ENCODE data around the gene TERT. TPM values are rescaled to one million over a fixed set of nuclear protein-coding genes. Genes with fewer than 3 reads are reported as not detected.
"Not testable (repeated sequence)": the region's sequence is repeated elsewhere in the genome, so short reads cannot be mapped to it uniquely, and the experiment has no call there.

TERT gene
- total RNA-seq, 2 experiments from 2014 or later, result 10.1 to 13.1 TPM

DNA sequence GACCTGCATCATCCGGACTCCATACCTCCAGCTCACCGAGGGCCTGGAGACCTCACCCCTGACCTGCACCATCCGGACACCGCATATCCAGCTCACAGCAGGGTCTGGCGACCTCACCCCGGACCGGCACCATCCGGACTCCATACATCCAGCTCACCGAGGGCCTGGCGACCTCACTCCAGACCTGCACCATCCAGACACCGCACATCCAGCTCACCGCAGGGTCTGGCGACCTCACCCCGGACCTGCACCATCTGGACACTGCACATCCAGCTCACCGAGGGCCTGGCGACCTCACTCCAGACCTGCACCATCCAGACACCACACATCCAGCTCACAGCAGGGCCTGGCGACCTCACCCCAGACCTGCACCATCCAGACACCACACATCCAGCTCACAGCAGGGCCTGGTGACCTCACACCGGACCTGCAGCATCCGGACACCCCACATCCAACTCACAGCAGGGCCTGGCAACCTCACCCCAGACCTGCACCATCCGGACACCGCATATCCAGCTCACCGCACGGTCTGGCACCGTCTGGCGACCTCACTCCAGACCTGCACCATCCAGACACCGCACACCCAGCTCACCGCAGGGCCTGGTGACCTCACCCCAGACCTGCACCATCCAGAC lies 10.4 kb downstream of the TERT start:
- DNase-seq; H3K4me1 Mint-ChIP-seq (ENCODE audit: low read depth); H3K9me3 Mint-ChIP-seq; intact Hi-C loops (cut with micrococcal nuclease); H3K27ac Mint-ChIP-seq; H3K27me3 Mint-ChIP-seq (ENCODE audit: low read depth); H3K4me3 Mint-ChIP-seq: not testable (repeated sequence)
- peaks cover 23% of the 10 kb centered on the region for H3K36me3 Mint-ChIP-seq (ENCODE audit: low read depth)
- CTCF ChIA-PET, result interaction anchor here (1.1 kb wide), 1 partner anchor 96 kb away, joined by 3 read pairs; no protein-coding TSS in a partner anchor

DNA sequence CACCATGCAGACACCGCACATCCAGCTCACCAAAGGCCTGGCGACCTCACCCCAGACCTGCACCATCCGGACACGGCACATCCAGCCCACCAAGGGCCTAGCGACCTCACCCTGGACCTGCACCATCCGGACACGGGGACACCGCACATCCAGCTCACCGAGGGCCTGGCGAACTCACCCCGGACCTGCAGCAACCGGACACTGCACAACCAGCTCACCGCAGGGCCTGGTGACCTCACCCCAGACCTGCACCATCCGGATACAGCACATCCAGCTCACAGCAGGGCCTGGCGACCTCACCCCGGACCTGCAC lies 11.2 kb downstream of the TERT start:
- intact Hi-C loops (cut with micrococcal nuclease); H3K4me3 Mint-ChIP-seq; DNase-seq; H3K27ac Mint-ChIP-seq; H3K27me3 Mint-ChIP-seq (ENCODE audit: low read depth); H3K9me3 Mint-ChIP-seq; H3K4me1 Mint-ChIP-seq (ENCODE audit: low read depth): not testable (repeated sequence)
- CTCF ChIA-PET, result interaction anchor here (0.7 kb wide), 1 partner anchor 193 kb away, joined by 4 read pairs; no protein-coding TSS in a partner anchor
- peaks cover 23% of the 10 kb centered on the region for H3K36me3 Mint-ChIP-seq (ENCODE audit: low read depth)

- H3K27me3 Mint-ChIP-seq (ENCODE audit: low read depth); H3K9me3 Mint-ChIP-seq; DNase-seq; H3K27ac Mint-ChIP-seq; H3K4me1 Mint-ChIP-seq (ENCODE audit: low read depth); intact Hi-C loops (cut with micrococcal nuclease); H3K4me3 Mint-ChIP-seq: not testable (repeated sequence)
- CTCF ChIA-PET, result interaction anchor here (0.7 kb wide), 1 partner anchor 194 kb away, joined by 4 read pairs; no protein-coding TSS in a partner anchor
- H3K36me3 Mint-ChIP-seq (ENCODE audit: low read depth), result peaks cover 23% of the 10 kb centered on the region
These were observed 11.7 kb downstream of the TERT start for GRCh38 chr5:1282993-1283728.

DNA sequence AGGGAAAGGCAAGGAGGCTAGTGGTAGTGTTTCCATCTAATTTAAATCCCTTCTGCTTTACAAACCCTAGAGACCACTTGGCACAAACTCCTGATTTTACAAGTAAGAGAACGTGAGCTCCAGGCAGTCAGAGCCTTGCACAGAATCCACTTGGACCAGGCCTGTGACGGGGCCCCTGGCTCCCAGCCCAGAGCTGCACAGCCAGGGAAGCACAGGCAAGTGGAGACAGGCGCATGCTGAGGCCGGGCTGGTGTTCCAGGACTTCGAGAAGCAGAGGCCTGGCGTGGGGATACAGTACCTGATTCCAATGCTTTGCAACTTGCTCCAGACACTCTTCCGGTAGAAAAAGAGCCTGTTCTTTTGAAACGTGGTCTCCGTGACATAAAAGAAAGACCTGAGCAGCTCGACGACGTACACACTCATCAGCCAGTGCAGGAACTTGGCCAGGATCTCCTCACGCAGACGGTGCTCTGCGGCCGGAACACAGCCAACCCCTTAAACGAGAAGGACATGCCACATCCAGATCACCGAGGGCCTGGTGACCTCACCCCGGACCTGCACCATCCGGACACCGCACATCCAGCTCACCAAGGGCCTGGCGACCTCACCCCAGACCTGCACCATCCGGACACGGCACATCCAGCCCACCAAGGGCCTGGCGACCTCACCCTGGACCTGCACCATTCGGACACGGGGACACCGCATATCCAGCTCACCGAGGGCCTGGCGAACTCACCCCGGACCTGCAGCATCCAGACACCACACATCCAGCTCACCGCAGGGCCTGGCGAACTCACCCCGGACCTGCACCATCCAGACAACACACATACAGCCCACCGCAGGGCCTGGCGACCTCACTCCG lies 12.5 kb downstream of the TERT start:
- H3K9me3 Mint-ChIP-seq, result no peaks in the 10 kb centered on the region
- CTCF ChIA-PET, result interaction anchor here (0.6 kb wide), 1 partner anchor 335 kb away, joined by 3 read pairs; no protein-coding TSS in a partner anchor
- intact Hi-C loops (cut with micrococcal nuclease), result no loop called here
- H3K27me3 Mint-ChIP-seq (ENCODE audit: low read depth), result no peaks in the 10 kb centered on the region
- H3K27ac Mint-ChIP-seq, result no peak overlapping the region
- peaks cover 19% of the 10 kb centered on the region for H3K36me3 Mint-ChIP-seq (ENCODE audit: low read depth)
- no peaks in the 10 kb centered on the region for H3K4me1 Mint-ChIP-seq (ENCODE audit: low read depth)
- H3K4me3 Mint-ChIP-seq, result no peak overlapping the region
- no peak for DNase-seq

GRCh38 chr5:1281038-1281882 lies 13.6 kb downstream of the TERT start:
- Mint-ChIP-seq H3K4me1 (ENCODE audit: low read depth) (no peaks in the 10 kb centered on the region), H3K36me3 (ENCODE audit: low read depth) (peaks cover 16% of the 10 kb centered on the region), H3K27ac (no peak overlapping the region), H3K9me3 (no peaks in the 10 kb centered on the region), H3K4me3 (no peak overlapping the region), H3K27me3 (ENCODE audit: low read depth) (no peaks in the 10 kb centered on the region)
- CTCF ChIA-PET, result interaction anchor here (0.6 to 0.7 kb wide), 2 partner anchors 99 to 336 kb away, joined by 3 read pairs; no protein-coding TSS in a partner anchor
- no peak for DNase-seq
- intact Hi-C loops (cut with micrococcal nuclease), result no loop called here

GRCh38 chr5:1280177-1281037 lies 14.5 kb downstream of the TERT start:
- DNase-seq, result no peak
- Mint-ChIP-seq H3K9me3 (no peaks in the 10 kb centered on the region), H3K36me3 (ENCODE audit: low read depth) (peaks cover 13% of the 10 kb centered on the region), H3K27me3 (ENCODE audit: low read depth) (no peaks in the 10 kb centered on the region), H3K4me3 (no peak overlapping the region), H3K27ac (no peak overlapping the region), H3K4me1 (ENCODE audit: low read depth) (no peaks in the 10 kb centered on the region)
- CTCF ChIA-PET, result interaction anchor here (0.7 kb wide), 1 partner anchor 100 kb away, joined by 3 read pairs; no protein-coding TSS in a partner anchor
- intact Hi-C loops (cut with micrococcal nuclease), result no loop called here

DNA sequence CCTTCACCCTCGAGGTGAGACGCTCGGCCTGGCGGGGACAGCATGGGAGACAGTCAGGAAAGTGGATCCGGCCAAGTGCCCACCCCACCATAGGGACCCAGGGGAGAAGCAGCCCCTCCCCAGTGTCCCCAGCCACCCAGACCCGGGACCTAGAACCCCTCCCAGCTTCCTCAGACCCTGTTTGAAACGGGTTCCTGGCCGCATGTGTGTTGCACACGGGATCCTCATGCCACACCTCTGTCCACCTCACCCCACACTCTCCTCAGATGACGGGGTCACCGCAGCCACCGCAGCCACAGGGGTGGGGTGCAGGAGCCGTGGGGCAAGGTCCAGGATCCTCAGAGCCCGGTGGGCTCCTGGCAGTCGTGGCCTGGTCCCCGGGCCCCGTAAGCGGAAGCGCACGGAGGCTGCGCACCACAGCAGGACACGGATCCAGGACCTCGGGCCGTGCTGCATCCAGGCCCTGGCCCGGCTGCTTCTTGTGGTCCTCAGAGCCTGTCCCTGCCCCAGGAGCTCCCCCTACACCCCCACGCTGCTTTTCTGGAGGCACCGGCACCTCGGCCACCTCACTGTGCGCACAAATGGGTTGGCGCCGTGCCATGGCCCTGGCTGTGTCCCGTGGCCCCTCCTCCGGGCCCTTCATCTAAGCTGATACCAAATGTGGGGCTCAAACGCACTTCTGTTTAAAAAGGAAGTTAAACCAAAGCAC lies 15.3 kb downstream of the TERT start:
- no peaks in the 10 kb centered on the region for H3K27me3 Mint-ChIP-seq (ENCODE audit: low read depth)
- H3K36me3 Mint-ChIP-seq (ENCODE audit: low read depth), result peaks cover 15% of the 10 kb centered on the region
- intact Hi-C loops (cut with micrococcal nuclease), result no loop called here
- DNase-seq, result no peak
- H3K27ac Mint-ChIP-seq, result no peak overlapping the region
- H3K4me3 Mint-ChIP-seq, result no peak overlapping the region
- H3K9me3 Mint-ChIP-seq, result no peaks in the 10 kb centered on the region
- CTCF ChIA-PET, result no interaction called here
- peaks cover 2% of the 10 kb centered on the region for H3K4me1 Mint-ChIP-seq (ENCODE audit: low read depth)

GRCh38 chr5:1278656-1279442 lies 16.0 kb downstream of the TERT start:
- Mint-ChIP-seq H3K27ac (no peak overlapping the region), H3K27me3 (ENCODE audit: low read depth) (no peaks in the 10 kb centered on the region), H3K9me3 (no peaks in the 10 kb centered on the region), H3K4me1 (ENCODE audit: low read depth) (peaks cover 2% of the 10 kb centered on the region), H3K36me3 (ENCODE audit: low read depth) (peaks cover 15% of the 10 kb centered on the region), H3K4me3 (no peak overlapping the region)
- no peak for DNase-seq
- intact Hi-C loops (cut with micrococcal nuclease), result no loop called here
- CTCF ChIA-PET, result no interaction called here

DNA sequence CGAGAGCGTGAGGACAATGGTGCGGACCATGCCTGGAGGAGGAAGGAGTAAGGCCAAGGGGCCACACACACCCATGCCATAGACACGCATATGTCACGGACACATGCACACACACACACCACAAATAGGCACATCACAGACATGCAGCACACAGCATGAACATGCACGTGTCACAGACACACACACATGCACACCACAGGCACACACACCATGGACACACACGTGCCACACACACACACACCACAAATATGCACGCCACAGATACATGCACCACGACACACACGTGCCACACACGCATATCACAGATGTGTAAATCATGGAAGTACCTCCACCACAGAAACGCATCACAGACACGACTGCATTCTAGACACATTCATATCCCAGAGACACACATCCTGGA lies 16.7 kb downstream of the TERT start:
- Mint-ChIP-seq H3K9me3 (no peaks in the 10 kb centered on the region), H3K27me3 (ENCODE audit: low read depth) (no peaks in the 10 kb centered on the region), H3K4me3 (no peak overlapping the region), H3K36me3 (ENCODE audit: low read depth) (peaks cover 15% of the 10 kb centered on the region), H3K4me1 (ENCODE audit: low read depth) (peaks cover 2% of the 10 kb centered on the region), H3K27ac (no peak overlapping the region)
- intact Hi-C loops (cut with micrococcal nuclease), result no loop called here
- no peak for DNase-seq
- CTCF ChIA-PET, result no interaction called here

DNA sequence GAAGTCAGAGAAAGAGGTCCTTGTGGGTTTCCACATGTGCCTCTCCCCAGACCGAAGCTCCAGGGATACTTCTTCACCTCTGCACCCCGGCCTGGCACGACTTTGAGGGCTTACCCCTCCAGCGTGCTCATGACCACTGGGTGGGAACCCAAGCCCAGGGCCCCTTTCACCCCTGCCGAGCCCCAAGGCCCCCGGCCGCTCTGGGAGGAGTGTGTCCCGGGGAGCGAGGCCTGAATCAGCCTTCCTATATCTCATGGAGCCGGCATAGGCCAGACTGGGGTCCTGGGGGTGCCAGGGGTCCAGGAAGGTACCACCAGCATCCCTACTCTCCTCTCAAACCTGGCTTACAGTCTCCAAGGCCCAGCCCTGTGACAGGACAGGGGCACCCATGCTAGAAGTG lies 17.1 kb downstream of the TERT start:
- Mint-ChIP-seq H3K4me3 (no peak overlapping the region), H3K27me3 (ENCODE audit: low read depth) (no peaks in the 10 kb centered on the region), H3K9me3 (no peaks in the 10 kb centered on the region), H3K36me3 (ENCODE audit: low read depth) (peaks cover 15% of the 10 kb centered on the region), H3K4me1 (ENCODE audit: low read depth) (peaks cover 2% of the 10 kb centered on the region), H3K27ac (no peak overlapping the region)
- CTCF ChIA-PET, result no interaction called here
- no peak for DNase-seq
- intact Hi-C loops (cut with micrococcal nuclease), result no loop called here

Data from activated naive CD4-positive, alpha-beta T cell treated with anti-CD3 and anti-CD28 coated beads for 36 hours (primary cell).